GM23248 (cell line): ENCODE measurements around the gene TRAF4. TPM values are rescaled to one million over a fixed set of nuclear protein-coding genes. Genes with fewer than 3 reads are reported as not detected.

Experiments
- DNase-seq: peaks from one replicate; pipeline ENCODE4 v3.0.0-alpha.2; 2015
- H2AFZ ChIP-seq: fragments of 200-600 bp; sonication (generic); 2 replicates; pipeline ENCODE4 v1.6.1; 2016; ENCODE audit warnings: antibody characterized with exemption
- H3F3A ChIP-seq: fragments of 200-600 bp; sonication (generic); 2 replicates; pipeline ENCODE4 v1.6.1; 2016; ENCODE audit warnings: mild to moderate bottlenecking, antibody characterized with exemption, mixed run types; ENCODE audit not compliant: insufficient read depth
- H3K27ac ChIP-seq: fragments of 200-600 bp; sonication (generic); 2 replicates; pipeline ENCODE4 v1.5.1; 2016; ENCODE audit warnings: mild to moderate bottlenecking
- H3K27me3 ChIP-seq: fragments of 200-600 bp; sonication (generic); replicated peaks from 2 replicates; pipeline ENCODE4 v1.6.1; 2016; ENCODE audit warnings: mild to moderate bottlenecking; ENCODE audit not compliant: insufficient read depth
- H3K36me3 ChIP-seq: fragments of 200-600 bp; sonication (generic); 2 replicates; pipeline ENCODE4 v1.6.1; 2016; ENCODE audit warnings: low read depth, mild to moderate bottlenecking
- H3K4me1 ChIP-seq: fragments of 200-600 bp; sonication (generic); 2 replicates; pipeline ENCODE4 v1.6.1; 2016; ENCODE audit warnings: mild to moderate bottlenecking; ENCODE audit not compliant: insufficient read depth
- H3K4me2 ChIP-seq: fragments of 200-600 bp; sonication (generic); one replicate; pipeline ENCODE4 v1.6.1; 2016; ENCODE audit warnings: mild to moderate bottlenecking; ENCODE audit not compliant: unreplicated experiment
- H3K4me3 ChIP-seq: fragments of 200-600 bp; sonication (generic); 2 replicates; pipeline ENCODE4 v1.5.1; 2016; ENCODE audit warnings: mild to moderate bottlenecking
- H3K79me2 ChIP-seq: fragments of 200-600 bp; sonication (generic); 2 replicates; pipeline ENCODE4 v1.6.1; 2016; ENCODE audit warnings: mild to moderate bottlenecking; ENCODE audit not compliant: insufficient read depth
- H3K9ac ChIP-seq: fragments of 200-600 bp; sonication (generic); 2 replicates; pipeline ENCODE4 v1.6.1; 2016; ENCODE audit warnings: mild to moderate bottlenecking
- H3K9me2 ChIP-seq: fragments of 200-600 bp; sonication (generic); 2 replicates; pipeline ENCODE4 v1.6.1; 2016; ENCODE audit warnings: mixed run types, mild to moderate bottlenecking, moderate library complexity; ENCODE audit not compliant: insufficient read depth
- H3K9me3 ChIP-seq: fragments of 200-600 bp; sonication (generic); one replicate; pipeline ENCODE4 v1.6.1; 2017; ENCODE audit warnings: low read depth
- H4K20me1 ChIP-seq: fragments of 200-600 bp; sonication (generic); 2 replicates; pipeline ENCODE4 v1.6.0; 2016; ENCODE audit not compliant: insufficient read depth
- EZH2 ChIP-seq: fragments of 200-600 bp; sonication (generic); IDR thresholded peaks from 2 replicates; pipeline ENCODE4 v1.6.1; 2018; ENCODE audit warnings: antibody characterized with exemption, mild to moderate bottlenecking; ENCODE audit not compliant: insufficient read depth, poor library complexity, severe bottlenecking
- EZH2phosphoT487 ChIP-seq: fragments of 200-600 bp; sonication (generic); IDR thresholded peaks from 2 replicates; pipeline ENCODE4 v1.6.1; 2018; ENCODE audit warnings: antibody characterized with exemption, moderate library complexity, mild to moderate bottlenecking, low read depth; ENCODE audit not compliant: insufficient read depth
- WGBS, 2 experiments: methylation state at CpG; one replicate each; pipeline ENCODE4 v1.1.6; 2015 to 2017; ENCODE audit warnings: low lambda C conversion rate in 2 of 2, low coverage in 1 of 2; ENCODE audit errors: missing lambda C conversion rate in 2 of 2; 5-methylcytosine and 5-hydroxymethylcytosine counted together
- in situ Hi-C: fragments of 300-500 bp; cut with MboI; formaldehyde crosslinking; loops from 2 replicates; pipeline ENCODE4 v1.15.0; 2020
- polyA plus RNA-seq: library from polyadenylated mRNA; unstranded; fragments of >200 nt; fragmentation: Nextera tagmentation; extraction: Ambion mirVana; gene quantifications from 2 replicates; pipeline ENCODE4 v1.2.1, GENCODE V29; 2016
- total RNA-seq: library from RNA; depleted of rRNA; stranded (reverse); fragments of >200 nt; shearing (Covaris generic); gene quantifications from 2 replicates; pipeline ENCODE4 v1.2.3, GENCODE V29; 2014

Gene TRAF4
- total and polyA plus RNA-seq, 2 experiments from 2014 or later: 23.5 to 30.3 TPM

- Histone ChIP-seq H3K9ac (no peak overlapping the region), H3F3A (peaks cover 8% of the 10 kb centered on the region; the same call in 1 of the 2 replicates), H3K36me3 (peaks cover 10% of the 10 kb centered on the region; the same call in 1 of the 2 replicates), H3K27ac (peak overlapping the region; percentile 28; the same call in 1 of the 2 replicates), H3K27me3 (no peaks in the 10 kb centered on the region), H3K9me3 (no peaks in the 10 kb centered on the region), H3K9me2 (no peaks in the 10 kb centered on the region), H3K4me1 (no peaks in the 10 kb centered on the region), H2AFZ (no peak overlapping the region), H3K4me2 (no peak overlapping the region), H3K79me2 (0 out of 2 replicates have a peak, but pooled peaks cover 7% of the 10 kb centered on the region), H3K4me3 (no peak overlapping the region), H4K20me1 (no peaks in the 10 kb centered on the region)
- DNase-seq: peak; percentile 78
- WGBS, 2 experiments: 51 to 55% methylated on average over 9 of the region's 9 CpGs
- no peak for TF ChIP-seq EZH2
- no peak for TF ChIP-seq EZH2phosphoT487
- in situ Hi-C loops: loop anchor here (10.0 kb wide), 1 partner anchor 134 kb away; the partner anchor contains the start of gene FLOT2
Measured at GRCh38 chr17:28760601-28761562, 17.1 kb downstream of the TRAF4 start.

GRCh38 chr17:28763137-28763799, 19.5 kb downstream of the TRAF4 start:
- Histone ChIP-seq H3K27ac (no peak overlapping the region), H3K4me2 (no peak overlapping the region), H3K9ac (no peak overlapping the region), H3K79me2 (peaks cover 23% of the 10 kb centered on the region), H3K4me1 (no peaks in the 10 kb centered on the region), H3F3A (peaks cover 8% of the 10 kb centered on the region; the same call in 1 of the 2 replicates), H4K20me1 (no peaks in the 10 kb centered on the region), H3K36me3 (peaks cover 10% of the 10 kb centered on the region; the same call in 1 of the 2 replicates), H3K9me2 (no peaks in the 10 kb centered on the region), H2AFZ (no peak overlapping the region), H3K4me3 (no peak overlapping the region), H3K9me3 (no peaks in the 10 kb centered on the region), H3K27me3 (no peaks in the 10 kb centered on the region)
- in situ Hi-C loops: loop anchor here (10.0 kb wide), 1 partner anchor 132 kb away; the partner anchor contains the start of gene FLOT2
- WGBS, 2 experiments: 61 to 72% methylated on average over 1 of the region's 1 CpG
- no peak for DNase-seq
- TF ChIP-seq EZH2phosphoT487 (no peak), EZH2 (no peak)

- no peaks in the 10 kb centered on the region for H3K9me2 ChIP-seq
- no peaks in the 10 kb centered on the region for H3K9me3 ChIP-seq
- peaks cover 25% of the 10 kb centered on the region for H3K79me2 ChIP-seq
- H3F3A ChIP-seq: peaks cover 8% of the 10 kb centered on the region; the same call in 1 of the 2 replicates
- DNase-seq: peak; percentile 84
- no peak overlapping the region for H3K27ac ChIP-seq
- no peak overlapping the region for H2AFZ ChIP-seq
- H3K27me3 ChIP-seq: no peaks in the 10 kb centered on the region
- in situ Hi-C loops: loop anchor here (10.0 kb wide), 1 partner anchor 131 kb away; the partner anchor contains the start of gene FLOT2
- no peak overlapping the region for H3K9ac ChIP-seq
- no peaks in the 10 kb centered on the region for H3K4me1 ChIP-seq
- no peaks in the 10 kb centered on the region for H4K20me1 ChIP-seq
- WGBS, 2 experiments: 77 to 83% methylated on average over 5 of the region's 5 CpGs
- peaks cover 10% of the 10 kb centered on the region; the same call in 1 of the 2 replicates for H3K36me3 ChIP-seq
- H3K4me3 ChIP-seq: no peak overlapping the region
- no peak overlapping the region for H3K4me2 ChIP-seq
- TF ChIP-seq EZH2phosphoT487 (no peak), EZH2 (no peak)
Measured at GRCh38 chr17:28763804-28764266, 20.0 kb downstream of the TRAF4 start.

DNA sequence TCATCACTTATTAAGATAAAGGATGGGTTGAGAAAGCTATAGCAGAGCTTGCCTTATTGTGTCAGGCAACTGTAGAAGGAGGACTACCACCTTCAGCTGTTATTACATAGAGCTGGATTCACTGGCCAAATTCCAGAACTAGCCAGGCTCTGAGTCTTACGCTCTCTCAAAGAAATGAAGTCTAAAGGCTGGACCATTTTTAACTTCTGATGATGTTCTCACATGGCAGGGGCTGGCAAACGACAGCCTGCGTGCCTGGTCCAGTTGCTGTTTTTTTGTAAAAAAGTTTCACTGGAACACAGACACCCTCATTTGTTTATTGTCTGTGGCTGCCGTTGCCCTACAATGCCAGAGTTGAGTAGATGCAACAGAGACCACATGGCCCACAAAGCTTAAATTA, 21.2 kb downstream of the TRAF4 start:
- Histone ChIP-seq H3K9me3 (no peaks in the 10 kb centered on the region), H3K4me3 (no peak overlapping the region), H3K27ac (no peak overlapping the region), H3K36me3 (0 out of 2 replicates have a peak, but pooled peaks cover 10% of the 10 kb centered on the region), H3F3A (peaks cover 8% of the 10 kb centered on the region; the same call in 1 of the 2 replicates), H3K79me2 (peaks cover 34% of the 10 kb centered on the region), H2AFZ (no peak overlapping the region), H4K20me1 (no peaks in the 10 kb centered on the region), H3K9ac (no peak overlapping the region), H3K27me3 (no peaks in the 10 kb centered on the region), H3K4me2 (no peak overlapping the region), H3K4me1 (no peaks in the 10 kb centered on the region), H3K9me2 (no peaks in the 10 kb centered on the region)
- TF ChIP-seq EZH2 (no peak), EZH2phosphoT487 (no peak)
- in situ Hi-C loops: loop anchor here (10.0 kb wide), 1 partner anchor 130 kb away; the partner anchor contains the start of gene FLOT2
- WGBS, 2 experiments: 88% methylated on average over 4 of the region's 4 CpGs
- DNase-seq: no peak
